ENCODE measurements around the gene OSBPL10. TPM values are rescaled to one million over a fixed set of nuclear protein-coding genes. Genes with fewer than 3 reads are reported as not detected.
A peak's percentile ranks its signal among the peaks of the same experiment; 100 is the strongest.

Gene OSBPL10
- total and polyA plus RNA-seq, 2 of the 8 experiments (the other 6 are each of a cell fraction or from before 2014, with no cell fraction given) = 26.2 to 86.7 TPM

- TF ChIP-seq ASH2L (IDR thresholded peaks at IDR 0.05; ENCODE audit: low read length) (peak; percentile 77), CREB1 (IDR thresholded peaks at IDR 0.05) (peak; percentile 50; the same call in 1 of the 2 replicates), FOSL1 (IDR thresholded peaks at IDR 0.05; ENCODE audit: insufficient read depth, low read depth, low read length) (no peak), RBBP5 (IDR thresholded peaks at IDR 0.05; ENCODE audit: borderline replicate concordance, low read depth, low read length) (peak; percentile 95), BCL11A (IDR thresholded peaks at IDR 0.05; ENCODE audit: low read depth in 2 of 2, low read length in 2 of 2) (no peak), RAD21 (IDR thresholded peaks at IDR 0.05 in 1 of 2, conservative IDR thresholded peaks at IDR 0.05 in 1 of 2; ENCODE audit: low read depth in 2 of 2, low read length in 2 of 2) (peak in 1 of 2 experiments; percentile 19; a peak in 2 of 4 replicates), PHF8 (conservative IDR thresholded peaks at IDR 0.05; ENCODE audit: low read depth, low read length) (0 out of 2 replicates have a peak, but pooled peaks have one; percentile 7), JUN (IDR thresholded peaks at IDR 0.05; ENCODE audit: low read depth, low read length) (no peak), BACH1 (IDR thresholded peaks at IDR 0.05; ENCODE audit: low read length) (peak; percentile 31; the same call in 1 of the 2 replicates), MAX (IDR thresholded peaks at IDR 0.05) (peak; percentile 74)
These were observed 394 bp downstream of the OSBPL10 start (continued) for GRCh38 chr3:31980530-31981205.
